ENCODE data around the gene LRTM2.
A peak's percentile ranks its signal among the peaks of the same experiment; 100 is the strongest.

The LRTM2 gene

GRCh38 chr12:1830981-1831963, 10.9 kb downstream of the LRTM2 start:
- DNase-seq (ENCODE audit: low spot score) = peak; percentile 77
- in situ Hi-C loops (cut with MboI; ENCODE audit: low sequenced_read_pairs, unreplicated experiment) = no loop called here
- TF ChIP-seq CTCF (IDR thresholded peaks at IDR 0.05; ENCODE audit: borderline replicate concordance, control extremely low read depth, extremely low read depth, insufficient read depth, missing control alignments) = no peak

- no peak for TF ChIP-seq CTCF (IDR thresholded peaks at IDR 0.05; ENCODE audit: borderline replicate concordance, control extremely low read depth, extremely low read depth, insufficient read depth, missing control alignments)
- DNase-seq (ENCODE audit: low spot score) = no peak
- in situ Hi-C loops (cut with MboI; ENCODE audit: low sequenced_read_pairs, unreplicated experiment) = no loop called here
Measured at GRCh38 chr12:1832801-1833595, 12.6 kb downstream of the LRTM2 start.

GRCh38 chr12:1833596-1834028, 13.2 kb downstream of the LRTM2 start:
- no peak for TF ChIP-seq CTCF (IDR thresholded peaks at IDR 0.05; ENCODE audit: borderline replicate concordance, control extremely low read depth, extremely low read depth, insufficient read depth, missing control alignments)
- no peak for DNase-seq (ENCODE audit: low spot score)
- in situ Hi-C loops (cut with MboI; ENCODE audit: low sequenced_read_pairs, unreplicated experiment) = no loop called here

- in situ Hi-C loops (cut with MboI; ENCODE audit: low sequenced_read_pairs, unreplicated experiment) = no loop called here
- DNase-seq (ENCODE audit: low spot score) = no peak
- TF ChIP-seq CTCF (IDR thresholded peaks at IDR 0.05; ENCODE audit: borderline replicate concordance, control extremely low read depth, extremely low read depth, insufficient read depth, missing control alignments) = no peak
Measured at GRCh38 chr12:1834186-1834925, 14.0 kb downstream of the LRTM2 start.

GRCh38 chr12:1835211-1836131, 15.1 kb downstream of the LRTM2 start:
- in situ Hi-C loops (cut with MboI; ENCODE audit: low sequenced_read_pairs, unreplicated experiment) = no loop called here
- TF ChIP-seq CTCF (IDR thresholded peaks at IDR 0.05; ENCODE audit: borderline replicate concordance, control extremely low read depth, extremely low read depth, insufficient read depth, missing control alignments) = no peak
- no peak for DNase-seq (ENCODE audit: low spot score)
